ENCODE data around the gene FBN1. TPM values are rescaled to one million over a fixed set of nuclear protein-coding genes. Genes with fewer than 3 reads are reported as not detected.

FBN1 gene
- polyA plus RNA-seq, 2 of the 4 experiments (the other 2 are of a cell fraction): 6.3 to 9.4 TPM

DNA sequence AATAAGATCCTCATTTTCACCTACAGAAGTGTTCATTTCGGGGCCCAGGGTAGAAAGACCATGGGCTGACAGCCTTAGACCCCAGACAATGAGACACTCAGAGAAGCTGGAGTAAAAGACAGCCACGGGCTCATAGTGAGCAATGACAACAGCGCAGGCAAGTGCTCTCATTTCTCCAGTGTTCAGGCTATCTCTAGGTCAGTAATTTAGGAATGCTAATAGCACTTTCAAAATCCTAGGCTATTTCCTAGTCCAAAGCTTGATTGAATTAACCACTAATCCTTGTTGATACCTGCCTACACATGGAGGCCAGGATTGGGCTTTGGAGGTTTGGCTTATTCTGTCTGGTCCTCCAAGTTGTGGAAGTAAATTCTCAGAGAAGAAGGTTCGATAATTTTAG lies 44.4 kb downstream of the FBN1 start (continued):
- TF ChIP-seq, protein P1, sequence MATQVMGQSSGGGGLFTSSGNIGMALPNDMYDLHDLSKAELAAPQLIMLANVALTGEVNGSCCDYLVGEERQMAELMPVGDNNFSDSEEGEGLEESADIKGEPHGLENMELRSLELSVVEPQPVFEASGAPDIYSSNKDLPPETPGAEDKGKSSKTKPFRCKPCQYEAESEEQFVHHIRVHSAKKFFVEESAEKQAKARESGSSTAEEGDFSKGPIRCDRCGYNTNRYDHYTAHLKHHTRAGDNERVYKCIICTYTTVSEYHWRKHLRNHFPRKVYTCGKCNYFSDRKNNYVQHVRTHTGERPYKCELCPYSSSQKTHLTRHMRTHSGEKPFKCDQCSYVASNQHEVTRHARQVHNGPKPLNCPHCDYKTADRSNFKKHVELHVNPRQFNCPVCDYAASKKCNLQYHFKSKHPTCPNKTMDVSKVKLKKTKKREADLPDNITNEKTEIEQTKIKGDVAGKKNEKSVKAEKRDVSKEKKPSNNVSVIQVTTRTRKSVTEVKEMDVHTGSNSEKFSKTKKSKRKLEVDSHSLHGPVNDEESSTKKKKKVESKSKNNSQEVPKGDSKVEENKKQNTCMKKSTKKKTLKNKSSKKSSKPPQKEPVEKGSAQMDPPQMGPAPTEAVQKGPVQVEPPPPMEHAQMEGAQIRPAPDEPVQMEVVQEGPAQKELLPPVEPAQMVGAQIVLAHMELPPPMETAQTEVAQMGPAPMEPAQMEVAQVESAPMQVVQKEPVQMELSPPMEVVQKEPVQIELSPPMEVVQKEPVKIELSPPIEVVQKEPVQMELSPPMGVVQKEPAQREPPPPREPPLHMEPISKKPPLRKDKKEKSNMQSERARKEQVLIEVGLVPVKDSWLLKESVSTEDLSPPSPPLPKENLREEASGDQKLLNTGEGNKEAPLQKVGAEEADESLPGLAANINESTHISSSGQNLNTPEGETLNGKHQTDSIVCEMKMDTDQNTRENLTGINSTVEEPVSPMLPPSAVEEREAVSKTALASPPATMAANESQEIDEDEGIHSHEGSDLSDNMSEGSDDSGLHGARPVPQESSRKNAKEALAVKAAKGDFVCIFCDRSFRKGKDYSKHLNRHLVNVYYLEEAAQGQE (IDR thresholded peaks at IDR 0.05): no peak
- TF ChIP-seq POLR2A (IDR thresholded peaks at IDR 0.05; ENCODE audit: low read length) (no peak), FOXS1 (CRISPR knock-in tag; IDR thresholded peaks at IDR 0.05) (no peak), MAFK (IDR thresholded peaks at IDR 0.05; ENCODE audit: partially characterized antibody) (no peak), KDM5A (IDR thresholded peaks at IDR 0.05) (no peak), CBX8 (IDR thresholded peaks at IDR 0.05) (no peak)

DNA sequence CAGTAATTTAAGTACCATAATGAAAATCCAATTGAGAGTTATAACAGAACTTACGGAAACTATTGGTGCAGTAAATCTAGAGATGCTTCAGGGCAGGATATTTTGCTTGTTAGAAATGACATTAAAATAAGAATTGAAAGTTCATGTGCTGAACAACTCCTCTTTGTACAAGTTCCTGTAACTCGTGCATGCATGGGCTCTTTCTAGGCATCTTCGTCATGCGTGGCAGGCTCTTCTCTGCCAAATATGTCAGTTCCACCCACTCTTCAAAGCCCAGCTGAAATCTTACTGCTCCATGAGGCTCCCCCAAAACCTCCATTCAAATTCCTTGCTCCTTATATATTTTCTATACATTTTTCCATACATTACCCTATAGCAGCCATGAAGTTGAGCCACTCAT lies 48.7 kb downstream of the FBN1 start:
- ChIA-PET POLR2A (no interaction called here), CTCF (no interaction called here)
- Histone ChIP-seq H3K4me3 (no peak overlapping the region), H3K27ac (no peak overlapping the region), H3K9me3 (no peaks in the 10 kb centered on the region), H3K4me1 (no peaks in the 10 kb centered on the region), H3K4me2 (no peak overlapping the region)
- 71% methylated on average over 4 of the region's 4 CpGs for WGBS (ENCODE audit: missing lambda C conversion rate)
- FAIRE-seq (no peak), DNase-seq (ENCODE audit: low read depth in 1 of 2, low spot score in 1 of 2) (no peak), ATAC-seq (no peak)
- TF ChIP-seq, protein P2, sequence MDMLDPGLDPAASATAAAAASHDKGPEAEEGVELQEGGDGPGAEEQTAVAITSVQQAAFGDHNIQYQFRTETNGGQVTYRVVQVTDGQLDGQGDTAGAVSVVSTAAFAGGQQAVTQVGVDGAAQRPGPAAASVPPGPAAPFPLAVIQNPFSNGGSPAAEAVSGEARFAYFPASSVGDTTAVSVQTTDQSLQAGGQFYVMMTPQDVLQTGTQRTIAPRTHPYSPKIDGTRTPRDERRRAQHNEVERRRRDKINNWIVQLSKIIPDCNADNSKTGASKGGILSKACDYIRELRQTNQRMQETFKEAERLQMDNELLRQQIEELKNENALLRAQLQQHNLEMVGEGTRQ (IDR thresholded peaks at IDR 0.05): no peak
- TF ChIP-seq, protein P3, sequence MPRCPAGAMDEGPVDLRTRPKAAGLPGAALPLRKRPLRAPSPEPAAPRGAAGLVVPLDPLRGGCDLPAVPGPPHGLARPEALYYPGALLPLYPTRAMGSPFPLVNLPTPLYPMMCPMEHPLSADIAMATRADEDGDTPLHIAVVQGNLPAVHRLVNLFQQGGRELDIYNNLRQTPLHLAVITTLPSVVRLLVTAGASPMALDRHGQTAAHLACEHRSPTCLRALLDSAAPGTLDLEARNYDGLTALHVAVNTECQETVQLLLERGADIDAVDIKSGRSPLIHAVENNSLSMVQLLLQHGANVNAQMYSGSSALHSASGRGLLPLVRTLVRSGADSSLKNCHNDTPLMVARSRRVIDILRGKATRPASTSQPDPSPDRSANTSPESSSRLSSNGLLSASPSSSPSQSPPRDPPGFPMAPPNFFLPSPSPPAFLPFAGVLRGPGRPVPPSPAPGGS (IDR thresholded peaks at IDR 0.05): no peak
- no peak for TF ChIP-seq MAZ (IDR thresholded peaks at IDR 0.05; ENCODE audit: borderline replicate concordance, low read depth, low read length)
- TF ChIP-seq, protein P4, sequence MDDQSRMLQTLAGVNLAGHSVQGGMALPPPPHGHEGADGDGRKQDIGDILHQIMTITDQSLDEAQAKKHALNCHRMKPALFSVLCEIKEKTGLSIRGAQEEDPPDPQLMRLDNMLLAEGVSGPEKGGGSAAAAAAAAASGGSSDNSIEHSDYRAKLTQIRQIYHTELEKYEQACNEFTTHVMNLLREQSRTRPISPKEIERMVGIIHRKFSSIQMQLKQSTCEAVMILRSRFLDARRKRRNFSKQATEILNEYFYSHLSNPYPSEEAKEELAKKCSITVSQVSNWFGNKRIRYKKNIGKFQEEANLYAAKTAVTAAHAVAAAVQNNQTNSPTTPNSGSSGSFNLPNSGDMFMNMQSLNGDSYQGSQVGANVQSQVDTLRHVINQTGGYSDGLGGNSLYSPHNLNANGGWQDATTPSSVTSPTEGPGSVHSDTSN (IDR thresholded peaks at IDR 0.05): no peak
- no peak for TF ChIP-seq CEBPB (IDR thresholded peaks at IDR 0.05)
- TF ChIP-seq ZNF302 (CRISPR knock-in tag; IDR thresholded peaks at IDR 0.05): no peak
- no peak for TF ChIP-seq FOXS1 (CRISPR knock-in tag; IDR thresholded peaks at IDR 0.05)
- TF ChIP-seq RAD21 (conservative IDR thresholded peaks at IDR 0.05 in 1 of 2, IDR thresholded peaks at IDR 0.05 in 1 of 2): no peak
- no peak for TF ChIP-seq CHD2 (IDR thresholded peaks at IDR 0.05; ENCODE audit: low read length, partially characterized antibody)
- no peak for TF ChIP-seq EP300 (IDR thresholded peaks at IDR 0.05)
- TF ChIP-seq ZSCAN20 (CRISPR knock-in tag; IDR thresholded peaks at IDR 0.05): no peak
- no peak for TF ChIP-seq FOSB (CRISPR knock-in tag; IDR thresholded peaks at IDR 0.05)
- TF ChIP-seq MYC (IDR thresholded peaks at IDR 0.05; ENCODE audit: borderline replicate concordance, low read length): no peak
- TF ChIP-seq HDAC2 (IDR thresholded peaks at IDR 0.05): no peak
- no peak for TF ChIP-seq RCOR1 (IDR thresholded peaks at IDR 0.05; ENCODE audit: low read depth, low read length)
- TF ChIP-seq, protein P5, sequence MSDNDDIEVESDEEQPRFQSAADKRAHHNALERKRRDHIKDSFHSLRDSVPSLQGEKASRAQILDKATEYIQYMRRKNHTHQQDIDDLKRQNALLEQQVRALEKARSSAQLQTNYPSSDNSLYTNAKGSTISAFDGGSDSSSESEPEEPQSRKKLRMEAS (IDR thresholded peaks at IDR 0.05): no peak
